Esophagus muscularis mucosa (tissue), 4 donors: ENCODE measurements around the gene MEX3B. TPM values are rescaled to one million over a fixed set of nuclear protein-coding genes. Genes with fewer than 3 reads are reported as not detected.

Experiments used
- DNase-seq: peaks from one replicate; pipeline ENCODE4 v3.0.0-alpha.2; 2017; ENCODE audit errors: extremely low spot score
- H3K27ac ChIP-seq, 4 donors: fragments of 200-600 bp; sonication (generic); replicated peaks in 1 of 4; 1 replicate in 3 of 4; 2 replicates in 1 of 4; pipeline ENCODE4 v1.5.1; 2016 to 2019; ENCODE audit warnings: mild to moderate bottlenecking in 1 of 4
- H3K27me3 ChIP-seq, 4 donors: fragments of 200-600 bp; sonication (generic); one replicate each; pipeline versions ENCODE4 v1.5.1 to v1.6.0; 2016 to 2019
- H3K36me3 ChIP-seq, 4 donors: fragments of 200-600 bp; sonication (generic); one replicate each; pipeline ENCODE4 v1.5.1; 2016 to 2019
- H3K4me1 ChIP-seq, 4 donors: fragments of 200-600 bp; sonication (generic); one replicate each; pipeline ENCODE4 v1.5.1; 2016 to 2019
- H3K4me3 ChIP-seq, 4 donors: fragments of 200-600 bp; sonication (generic); 1 replicate in 2 of 4; 2 replicates in 2 of 4; pipeline ENCODE4 v1.5.1; 2016 to 2019; ENCODE audit warnings: mild to moderate bottlenecking in 4 of 4, moderate library complexity in 1 of 4
- H3K9me3 ChIP-seq, 4 donors: fragments of 200-600 bp; sonication (generic); 1 replicate in 3 of 4; 2 replicates in 1 of 4; pipeline ENCODE4 v1.5.1; 2016 to 2019
- EP300 ChIP-seq: sonication (generic); formaldehyde crosslinking; IDR thresholded peaks from one replicate; pipeline ENCODE4 v1.6.1; 2017; ENCODE audit warnings: antibody characterized with exemption
- POLR2A ChIP-seq: fragments of 450-650 bp; IDR thresholded peaks from one replicate; pipeline ENCODE4 v1.6.1; 2017; ENCODE audit warnings: antibody characterized with exemption, moderate library complexity, mild to moderate bottlenecking, low read depth
- POLR2AphosphoS5 ChIP-seq, 2 donors: sonication (generic); formaldehyde crosslinking; IDR thresholded peaks; one replicate each; pipeline ENCODE4 v1.6.1; 2017; ENCODE audit warnings: antibody characterized with exemption in 2 of 2
- WGBS: methylation state at CpG from one replicate; pipeline ENCODE4 v1.1.5; 2018; 5-methylcytosine and 5-hydroxymethylcytosine counted together
- intact Hi-C: fragments of 100-400 bp; cut with DNase I; formaldehyde crosslinking; loops from one replicate; pipeline ENCODE4 v1.15.1; 2023
- total RNA-seq, 4 donors: library from RNA; depleted of rRNA; stranded (reverse); fragments of >200 nt; gene quantifications; one replicate each; pipeline versions ENCODE4 v1.1.0 to v1.2.1, GENCODE V29; 2016
- TF ChIP-seq, protein P1 (sequence below), 3 experiments: fragments of 200-600 bp in 2 of 3; fragments of 450-650 bp in 1 of 3; sonication (generic) in 2 of 3; IDR thresholded peaks; one replicate each; pipeline ENCODE4 v1.5.1; 2017 to 2019; ENCODE audit warnings: antibody characterized with exemption in 3 of 3, mild to moderate bottlenecking in 2 of 3, moderate library complexity in 1 of 3

MEX3B gene
- total RNA-seq, 4 donors from 2014 or later: 1.5 to 2.4 (median 1.9) TPM

DNA sequence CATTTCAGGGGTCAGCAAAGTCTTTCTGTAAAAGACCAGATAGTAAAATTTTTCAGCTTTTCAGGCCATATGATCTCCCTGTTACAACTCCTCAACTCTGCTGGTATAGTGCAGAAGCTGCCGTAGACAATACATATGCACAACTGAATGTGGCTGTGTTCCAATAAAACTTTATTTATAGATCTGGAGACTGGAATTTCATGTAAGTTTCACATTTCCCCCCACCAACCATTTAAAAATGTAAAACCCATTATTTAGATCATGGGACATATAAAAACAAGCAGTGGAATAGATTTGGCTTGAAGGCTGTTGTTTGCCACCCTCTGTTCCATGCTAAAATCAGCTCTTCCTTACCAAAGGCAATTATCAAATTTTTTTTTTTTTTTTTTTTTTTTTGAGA, 28.8 kb upstream of the MEX3B start:
- H3K36me3 ChIP-seq: no peaks in the 10 kb centered on the region
- no peaks in the 10 kb centered on the region for H3K9me3 ChIP-seq
- 77% methylated on average over 1 of the region's 1 CpG for WGBS
- no peak for TF ChIP-seq POLR2AphosphoS5 (IDR thresholded peaks at IDR 0.05)
- TF ChIP-seq, protein P1, sequence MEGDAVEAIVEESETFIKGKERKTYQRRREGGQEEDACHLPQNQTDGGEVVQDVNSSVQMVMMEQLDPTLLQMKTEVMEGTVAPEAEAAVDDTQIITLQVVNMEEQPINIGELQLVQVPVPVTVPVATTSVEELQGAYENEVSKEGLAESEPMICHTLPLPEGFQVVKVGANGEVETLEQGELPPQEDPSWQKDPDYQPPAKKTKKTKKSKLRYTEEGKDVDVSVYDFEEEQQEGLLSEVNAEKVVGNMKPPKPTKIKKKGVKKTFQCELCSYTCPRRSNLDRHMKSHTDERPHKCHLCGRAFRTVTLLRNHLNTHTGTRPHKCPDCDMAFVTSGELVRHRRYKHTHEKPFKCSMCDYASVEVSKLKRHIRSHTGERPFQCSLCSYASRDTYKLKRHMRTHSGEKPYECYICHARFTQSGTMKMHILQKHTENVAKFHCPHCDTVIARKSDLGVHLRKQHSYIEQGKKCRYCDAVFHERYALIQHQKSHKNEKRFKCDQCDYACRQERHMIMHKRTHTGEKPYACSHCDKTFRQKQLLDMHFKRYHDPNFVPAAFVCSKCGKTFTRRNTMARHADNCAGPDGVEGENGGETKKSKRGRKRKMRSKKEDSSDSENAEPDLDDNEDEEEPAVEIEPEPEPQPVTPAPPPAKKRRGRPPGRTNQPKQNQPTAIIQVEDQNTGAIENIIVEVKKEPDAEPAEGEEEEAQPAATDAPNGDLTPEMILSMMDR (IDR thresholded peaks at IDR 0.05): no peak
- no peak for TF ChIP-seq POLR2A
- no peak for TF ChIP-seq EP300
- H3K4me1 ChIP-seq: no peaks in the 10 kb centered on the region
- peaks cover 0 to 27% (median 0%) of the 10 kb centered on the region in 4 donors for H3K27me3 ChIP-seq
- H3K4me3 ChIP-seq: no peak overlapping the region
- intact Hi-C loops: no loop called here
- H3K27ac ChIP-seq: no peak overlapping the region
- DNase-seq: no peak

DNA sequence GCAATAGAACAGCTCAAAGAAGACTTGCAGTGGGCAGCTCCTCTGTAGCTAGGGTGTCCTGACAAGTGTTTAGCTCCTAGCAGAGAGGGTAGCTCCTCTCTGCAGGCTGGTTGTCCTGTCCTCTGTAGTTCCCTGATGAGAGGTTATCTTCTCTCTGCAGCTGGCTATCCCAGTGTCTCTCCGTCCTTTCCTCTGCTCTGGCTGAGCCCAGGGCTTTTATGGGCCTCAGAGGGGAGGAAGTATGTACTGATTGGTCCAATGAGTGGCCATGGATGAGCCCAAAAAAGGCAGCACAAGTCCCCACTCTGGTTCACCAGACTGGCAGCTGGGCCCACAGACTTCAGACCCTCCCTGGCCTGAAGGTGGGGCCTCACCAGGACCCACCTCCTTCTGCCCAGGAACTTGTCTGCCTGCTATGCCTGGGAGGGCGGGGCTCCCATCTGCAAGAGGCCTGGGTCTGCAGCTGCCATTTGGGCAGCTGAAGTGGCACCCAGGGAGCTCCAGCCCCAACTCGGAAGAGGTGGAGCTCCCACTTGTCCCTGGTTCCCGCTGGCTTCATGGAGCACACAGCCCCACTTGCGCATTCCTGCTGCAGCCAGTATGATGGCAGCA, 27.2 kb upstream of the MEX3B start:
- WGBS: 76% methylated on average over 2 of the region's 5 CpGs
- intact Hi-C loops: no loop called here
- Histone ChIP-seq H3K36me3 (no peaks in the 10 kb centered on the region), H3K27ac (no peak overlapping the region), H3K9me3 (no peaks in the 10 kb centered on the region), H3K27me3 (peaks cover 0 to 24% (median 0%) of the 10 kb centered on the region in 4 donors), H3K4me3 (no peak overlapping the region), H3K4me1 (no peaks in the 10 kb centered on the region)
- no peak for DNase-seq
- TF ChIP-seq, protein P1 (IDR thresholded peaks at IDR 0.05): no peak
- TF ChIP-seq EP300 (no peak), POLR2AphosphoS5 (IDR thresholded peaks at IDR 0.05) (no peak), POLR2A (no peak)

DNA sequence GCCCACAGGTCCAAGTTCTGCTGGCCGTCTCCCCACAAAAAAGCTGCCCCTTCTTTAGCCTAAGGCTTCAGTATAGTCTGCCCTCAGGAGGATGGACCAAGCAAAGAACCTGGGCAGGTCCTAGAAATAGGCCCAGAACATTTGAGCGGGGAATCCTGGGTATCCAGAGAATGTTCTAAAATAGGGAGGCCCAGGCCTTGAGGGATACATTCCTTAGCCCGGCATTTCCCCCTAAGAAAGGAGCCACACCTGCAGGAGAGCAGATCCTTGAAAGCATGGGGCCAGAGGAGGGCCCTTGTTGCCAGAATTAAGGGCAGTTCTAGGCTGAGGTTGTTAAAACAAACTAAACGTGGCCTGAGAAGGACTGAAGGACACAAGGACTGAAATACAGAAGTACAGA, 20.6 kb upstream of the MEX3B start:
- no peak for DNase-seq
- no peaks in the 10 kb centered on the region for H3K9me3 ChIP-seq
- H3K27ac ChIP-seq: no peak overlapping the region
- H3K27me3 ChIP-seq: peaks cover 0 to 30% (median 2%) of the 10 kb centered on the region in 4 donors
- intact Hi-C loops: no loop called here
- H3K4me3 ChIP-seq: no peak overlapping the region
- H3K36me3 ChIP-seq: no peaks in the 10 kb centered on the region
- TF ChIP-seq POLR2A: no peak
- TF ChIP-seq EP300: no peak
- WGBS: 91% methylated on average over 4 of the region's 4 CpGs
- H3K4me1 ChIP-seq: no peaks in the 10 kb centered on the region

DNA sequence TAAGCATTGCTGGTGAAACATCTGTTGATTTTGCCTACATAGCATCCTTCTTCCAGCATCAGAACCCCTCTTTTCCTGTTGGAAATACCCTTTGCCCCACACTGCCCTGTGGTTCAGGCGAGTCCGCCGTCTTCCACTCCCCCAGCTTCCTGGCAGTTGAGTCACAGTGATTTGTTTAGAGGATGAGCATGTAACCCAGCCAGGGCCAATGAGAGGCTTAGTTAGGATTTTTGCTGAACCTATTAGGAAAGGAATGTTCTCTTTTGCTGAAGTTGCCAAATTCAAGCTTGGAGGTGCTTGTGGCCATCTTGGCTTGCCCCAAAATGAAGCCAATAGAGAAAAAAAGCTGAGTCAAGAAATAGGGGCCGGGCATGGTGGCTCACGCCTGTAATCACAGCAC, 19.0 kb upstream of the MEX3B start:
- Histone ChIP-seq H3K27me3 (peaks cover 0 to 46% (median 5%) of the 10 kb centered on the region in 4 donors), H3K4me1 (no peaks in the 10 kb centered on the region), H3K27ac (no peak overlapping the region), H3K36me3 (no peaks in the 10 kb centered on the region), H3K9me3 (no peaks in the 10 kb centered on the region), H3K4me3 (no peak overlapping the region)
- DNase-seq: no peak
- TF ChIP-seq, protein P1 (IDR thresholded peaks at IDR 0.05): no peak
- 98% methylated on average over 5 of the region's 5 CpGs for WGBS
- intact Hi-C loops: no loop called here

DNA sequence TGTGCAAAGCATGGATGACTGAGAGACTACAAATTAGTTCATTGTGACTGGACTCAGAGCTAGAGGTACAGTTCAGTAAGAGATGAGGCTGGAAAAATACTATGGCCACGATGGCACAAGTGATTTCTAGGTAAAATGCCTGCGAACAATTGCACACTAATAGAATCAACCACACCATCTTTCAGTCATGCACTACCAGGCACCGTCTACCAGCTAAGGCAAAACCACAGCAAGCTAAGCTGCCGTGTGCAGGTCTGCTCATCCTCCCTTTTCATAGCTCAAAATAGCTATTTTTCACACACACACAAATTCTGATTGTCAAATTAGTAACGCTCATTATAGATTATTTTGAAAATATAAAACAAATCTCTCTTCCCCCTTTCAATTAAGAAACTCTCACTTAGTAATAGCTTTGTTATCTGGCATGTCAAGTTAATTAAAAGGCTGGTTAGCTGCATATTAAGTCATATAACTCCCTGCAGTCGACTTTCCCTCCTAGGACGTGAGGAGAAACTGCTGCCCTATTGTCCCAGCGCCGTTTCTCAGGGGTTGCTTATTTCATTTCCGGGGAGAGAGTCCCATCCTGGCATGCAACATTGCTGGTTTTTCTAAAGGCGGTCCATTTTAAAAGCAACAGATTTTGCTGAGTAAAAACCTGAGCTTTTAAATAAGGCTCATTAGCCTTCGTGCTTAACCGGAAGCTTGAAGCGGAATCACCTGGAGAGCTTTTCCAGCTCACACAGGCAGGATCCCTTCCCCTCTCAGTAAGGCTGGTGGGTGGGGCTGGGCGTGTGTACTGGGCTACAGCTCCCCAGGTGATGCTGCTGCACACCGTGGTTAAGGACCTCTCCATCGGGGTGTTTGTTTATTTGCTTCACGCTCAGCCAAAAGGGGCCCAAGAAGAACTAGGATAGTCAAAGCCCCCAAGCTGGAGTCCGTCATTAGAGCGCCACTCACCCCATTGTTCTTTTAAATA, 16.9 kb upstream of the MEX3B start:
- intact Hi-C loops: no loop called here
- H3K36me3 ChIP-seq: no peaks in the 10 kb centered on the region
- H3K9me3 ChIP-seq: no peaks in the 10 kb centered on the region
- H3K4me3 ChIP-seq: no peak overlapping the region
- WGBS: 40% methylated on average over 20 of the region's 20 CpGs
- no peak for DNase-seq
- TF ChIP-seq POLR2A (no peak), POLR2AphosphoS5 (IDR thresholded peaks at IDR 0.05) (no peak), EP300 (no peak)
- TF ChIP-seq, protein P1 (IDR thresholded peaks at IDR 0.05): no peak
- no peaks in the 10 kb centered on the region for H3K4me1 ChIP-seq
- no peak overlapping the region for H3K27ac ChIP-seq
- H3K27me3 ChIP-seq: peaks cover 0 to 66% (median 6%) of the 10 kb centered on the region in 4 donors
